A673 (cell line): ENCODE measurements around the gene SLC6A12.

ENCODE experiments used
- EZH2 ChIP-seq: fragments of 200-600 bp; sonication (generic); IDR thresholded peaks from 2 replicates; pipeline ENCODE4 v1.6.1; 2017; ENCODE audit warnings: borderline replicate concordance, low read depth, mild to moderate bottlenecking, mixed read lengths, antibody characterized with exemption, low read length; ENCODE audit not compliant: poor library complexity, severe bottlenecking
- TF ChIP-seq, protein P1 (sequence below): fragments of 300-800, 200-600 bp; sonication (generic); conservative IDR thresholded peaks from 2 replicates; pipeline ENCODE4 v1.5.1; 2017; ENCODE audit warnings: low read depth, mild to moderate bottlenecking, antibody characterized with exemption, low read length, moderate library complexity, mixed read lengths

DNA sequence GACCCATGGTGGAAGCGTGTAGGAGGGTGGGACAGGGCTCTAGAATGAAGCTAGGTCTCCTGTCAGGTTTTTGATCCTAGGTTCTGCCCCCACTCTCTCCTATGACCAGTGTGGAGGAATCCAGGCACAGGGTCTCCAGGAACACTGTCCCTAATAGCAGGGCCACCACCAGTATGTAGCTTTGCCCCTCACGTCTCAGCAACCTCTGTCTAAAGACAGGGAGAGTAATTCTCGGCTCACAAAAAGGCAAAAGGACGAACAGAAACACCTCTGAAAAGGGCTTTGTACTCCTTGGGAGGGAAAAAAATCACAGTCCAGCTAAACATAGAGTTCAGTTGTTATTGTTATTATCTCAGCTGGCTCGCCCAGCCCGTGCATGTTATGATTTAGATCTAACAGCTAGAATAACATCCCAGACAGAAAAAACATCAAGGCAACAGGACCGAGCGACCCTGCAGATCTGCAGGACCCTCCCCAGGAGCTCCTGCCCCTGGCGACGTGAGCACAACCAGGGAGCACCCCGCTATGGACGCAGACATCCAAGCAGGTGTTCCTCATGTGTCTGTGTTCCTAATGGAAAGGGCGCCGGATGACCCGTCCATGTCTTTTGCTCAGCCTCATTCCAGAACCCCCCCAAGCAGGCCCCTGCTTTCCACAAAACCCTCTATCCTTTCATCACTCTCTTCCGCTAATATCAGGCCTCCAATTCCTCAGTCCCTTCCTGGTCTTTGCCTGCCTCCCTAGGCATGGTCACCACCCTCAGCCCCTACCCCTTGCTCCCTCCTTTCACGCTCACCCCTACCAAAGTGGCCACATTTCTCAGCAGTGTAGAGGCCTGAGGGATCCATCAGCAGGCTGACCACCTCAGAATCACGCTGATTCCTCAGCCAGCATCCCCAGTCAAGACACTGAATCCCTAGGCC is 14.2 kb upstream of the SLC6A12 start:
- TF ChIP-seq, protein P1, sequence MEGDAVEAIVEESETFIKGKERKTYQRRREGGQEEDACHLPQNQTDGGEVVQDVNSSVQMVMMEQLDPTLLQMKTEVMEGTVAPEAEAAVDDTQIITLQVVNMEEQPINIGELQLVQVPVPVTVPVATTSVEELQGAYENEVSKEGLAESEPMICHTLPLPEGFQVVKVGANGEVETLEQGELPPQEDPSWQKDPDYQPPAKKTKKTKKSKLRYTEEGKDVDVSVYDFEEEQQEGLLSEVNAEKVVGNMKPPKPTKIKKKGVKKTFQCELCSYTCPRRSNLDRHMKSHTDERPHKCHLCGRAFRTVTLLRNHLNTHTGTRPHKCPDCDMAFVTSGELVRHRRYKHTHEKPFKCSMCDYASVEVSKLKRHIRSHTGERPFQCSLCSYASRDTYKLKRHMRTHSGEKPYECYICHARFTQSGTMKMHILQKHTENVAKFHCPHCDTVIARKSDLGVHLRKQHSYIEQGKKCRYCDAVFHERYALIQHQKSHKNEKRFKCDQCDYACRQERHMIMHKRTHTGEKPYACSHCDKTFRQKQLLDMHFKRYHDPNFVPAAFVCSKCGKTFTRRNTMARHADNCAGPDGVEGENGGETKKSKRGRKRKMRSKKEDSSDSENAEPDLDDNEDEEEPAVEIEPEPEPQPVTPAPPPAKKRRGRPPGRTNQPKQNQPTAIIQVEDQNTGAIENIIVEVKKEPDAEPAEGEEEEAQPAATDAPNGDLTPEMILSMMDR = no peak
- TF ChIP-seq EZH2 = no peak
